ENCODE measurements around the gene CD1D. TPM values are rescaled to one million over a fixed set of nuclear protein-coding genes. Genes with fewer than 3 reads are reported as not detected.
"Not testable (repeated sequence)": the region's sequence is repeated elsewhere in the genome, so short reads cannot be mapped to it uniquely, and the experiment has no call there.

CD1D gene
- total and polyA plus RNA-seq, 7 experiments from 2014 or later, result 0.09 to 13.2 (median 0.93) TPM; not detected in 3

GRCh38 chr1:158212320-158212719 lies 31.6 kb downstream of the CD1D start:
- no peak overlapping the region for H3K4me3 Mint-ChIP-seq
- intact Hi-C loops (cut with micrococcal nuclease), result no loop called here
- POLR2A ChIA-PET, result no interaction called here
- H3K27ac Mint-ChIP-seq, result no peak overlapping the region
- H3K36me3 ChIP-seq (ENCODE audit: control insufficient read depth in 2 of 3, insufficient read depth in 3 of 3, low read length in 3 of 3), result no peaks in the 10 kb centered on the region
- DNase-seq (no peak), ATAC-seq (no peak)
- CTCF ChIA-PET, result no interaction called here
- peaks cover 0 to 4% (median 0%) of the 10 kb centered on the region in 11 donors for H3K9me3 Mint-ChIP-seq
- H3K36me3 Mint-ChIP-seq, result peaks cover 0 to 4% (median 0%) of the 10 kb centered on the region in 5 donors
- no peaks in the 10 kb centered on the region for H3K27me3 ChIP-seq (ENCODE audit: control insufficient read depth in 2 of 2, insufficient read depth in 2 of 2, low read length in 2 of 2)
- H3K4me1 Mint-ChIP-seq, result no peaks in the 10 kb centered on the region
- H3K27ac ChIP-seq (ENCODE audit: low read depth, low read length), result no peak overlapping the region
- H3K4me3 ChIP-seq (ENCODE audit: low read length), result no peak overlapping the region
- no peaks in the 10 kb centered on the region for H3K4me1 ChIP-seq (ENCODE audit: control insufficient read depth in 2 of 2, insufficient read depth in 2 of 2, low read length in 2 of 2)
- no peaks in the 10 kb centered on the region for H3K9me3 ChIP-seq (ENCODE audit: control insufficient read depth in 2 of 3, low read length in 3 of 3)
- peaks cover 27 to 58% (median 48%) of the 10 kb centered on the region in 5 donors for H3K27me3 Mint-ChIP-seq

DNA sequence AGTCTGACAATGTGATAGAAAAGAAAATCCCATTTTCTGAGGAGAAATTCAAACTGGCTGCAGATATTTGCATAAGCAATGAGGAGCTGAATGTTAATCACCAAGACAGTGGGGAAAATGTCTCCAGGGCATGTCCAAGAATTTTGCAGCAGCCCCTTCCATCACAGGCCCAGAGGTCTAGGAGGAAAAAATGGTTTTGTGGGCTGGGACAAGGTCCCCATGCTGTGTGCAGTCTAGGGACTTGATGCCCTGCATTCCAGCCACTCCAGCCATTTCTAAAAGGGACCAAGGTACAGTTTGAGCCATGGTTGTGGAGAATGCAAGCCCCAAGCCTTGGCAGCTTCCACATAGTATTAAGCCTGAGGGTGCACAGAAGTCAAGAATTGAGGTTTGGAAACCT lies 42.8 kb downstream of the CD1D start:
- H3K27me3 ChIP-seq (ENCODE audit: control insufficient read depth in 2 of 2, insufficient read depth in 2 of 2, low read length in 2 of 2); H3K4me3 Mint-ChIP-seq; H3K4me1 ChIP-seq (ENCODE audit: control insufficient read depth in 2 of 2, insufficient read depth in 2 of 2, low read length in 2 of 2); H3K36me3 ChIP-seq (ENCODE audit: control insufficient read depth in 2 of 3, insufficient read depth in 3 of 3, low read length in 3 of 3); H3K9me3 ChIP-seq (ENCODE audit: control insufficient read depth in 2 of 3, low read length in 3 of 3); H3K4me1 Mint-ChIP-seq; DNase-seq; CTCF ChIA-PET; H3K27ac ChIP-seq (ENCODE audit: low read depth, low read length); ATAC-seq; H3K27ac Mint-ChIP-seq; POLR2A ChIA-PET; H3K4me3 ChIP-seq (ENCODE audit: low read length); intact Hi-C loops (cut with micrococcal nuclease): not testable (repeated sequence)
- H3K27me3 Mint-ChIP-seq, result peaks cover 5 to 66% (median 59%) of the 10 kb centered on the region in 5 donors
- peaks cover 1 to 16% (median 7%) of the 10 kb centered on the region in 5 donors for H3K36me3 Mint-ChIP-seq
- H3K9me3 Mint-ChIP-seq, result peaks cover 4 to 62% (median 24%) of the 10 kb centered on the region in 11 donors

GRCh38 chr1:158227904-158228623 lies 47.4 kb downstream of the CD1D start:
- ChIA-PET CTCF (no interaction called here), POLR2A (no interaction called here)
- H3K4me1 Mint-ChIP-seq, result no peaks in the 10 kb centered on the region
- Histone ChIP-seq H3K27me3 (ENCODE audit: control insufficient read depth in 2 of 2, insufficient read depth in 2 of 2, low read length in 2 of 2) (peaks cover 0 to 5% of the 10 kb centered on the region in 2 donors), H3K27ac (ENCODE audit: low read depth, low read length) (no peak overlapping the region), H3K4me1 (ENCODE audit: control insufficient read depth in 2 of 2, insufficient read depth in 2 of 2, low read length in 2 of 2) (no peaks in the 10 kb centered on the region), H3K9me3 (ENCODE audit: control insufficient read depth in 2 of 3, low read length in 3 of 3) (no peaks in the 10 kb centered on the region), H3K4me3 (ENCODE audit: low read length) (no peak overlapping the region), H3K36me3 (ENCODE audit: control insufficient read depth in 2 of 3, insufficient read depth in 3 of 3, low read length in 3 of 3) (no peaks in the 10 kb centered on the region)
- no peak for ATAC-seq
- DNase-seq, result no peak
- peaks cover 0 to 8% (median 2%) of the 10 kb centered on the region in 5 donors for H3K36me3 Mint-ChIP-seq
- H3K9me3 Mint-ChIP-seq, result peaks cover 3 to 52% (median 24%) of the 10 kb centered on the region in 11 donors
- intact Hi-C loops (cut with micrococcal nuclease), result no loop called here
- no peak overlapping the region for H3K4me3 Mint-ChIP-seq
- H3K27ac Mint-ChIP-seq, result no peak overlapping the region
- H3K27me3 Mint-ChIP-seq, result peaks cover 2 to 84% (median 68%) of the 10 kb centered on the region in 5 donors

Other genes starting within 250 kb of the CD1D start
- gene KIRREL1, start 187.2 kb upstream of the CD1D start, total RNA-seq, result not detected
- gene KIRREL1, start 187.2 kb upstream of the CD1D start, polyA plus RNA-seq, result not detected
- under 1 TPM in 2 of 5 experiments, not detected in 3; 0.17 to 0.83 TPM for gene CD1A, start 73.5 kb downstream of the CD1D start, total RNA-seq
- not detected for gene CD1A, start 73.5 kb downstream of the CD1D start, polyA plus RNA-seq
- 10 to 100 TPM in 1 of 5 experiments, 1 to 10 TPM in 1, under 1 TPM in 1, not detected in 2; 0.32 to 12.1 (median 2.1) TPM for gene CD1C, start 109.0 kb downstream of the CD1D start, total RNA-seq
- under 1 TPM in 1 of 2 donors, not detected in 1; 0.24 TPM for gene CD1C, start 109.0 kb downstream of the CD1D start, polyA plus RNA-seq
- under 1 TPM in 1 of 5 experiments, not detected in 4; 0.27 TPM for gene CD1B, start 150.6 kb downstream of the CD1D start, total RNA-seq
- not detected for gene CD1B, start 150.6 kb downstream of the CD1D start, polyA plus RNA-seq
- gene CD1E, start 173.0 kb downstream of the CD1D start, total RNA-seq, result under 1 TPM in 2 of 5 experiments, not detected in 3; 0.42 to 0.61 TPM
- gene CD1E, start 173.0 kb downstream of the CD1D start, polyA plus RNA-seq, result not detected
- not detected for gene OR10T2, start 218.6 kb downstream of the CD1D start, total RNA-seq
- not detected for gene OR10T2, start 218.6 kb downstream of the CD1D start, polyA plus RNA-seq
- gene OR10K2, start 245.3 kb downstream of the CD1D start, total RNA-seq, result not detected
- gene OR10K2, start 245.3 kb downstream of the CD1D start, polyA plus RNA-seq, result not detected

Data from naive thymus-derived CD4-positive, alpha-beta T cell (primary cell).